Kidney (tissue), 14 donors: Measurements from ENCODE around the gene PNMT. TPM values are rescaled to one million over a fixed set of nuclear protein-coding genes. Genes with fewer than 3 reads are reported as not detected.

Experiments used
- DNase-seq, 5 donors: peaks; one replicate each; pipeline ENCODE4 v3.0.0-alpha.2; 2013 to 2020
- FAIRE-seq: peaks from 2 replicates; lab custom pipeline; 2012; peaks lifted over from hg19 to GRCh38; lab: Jason Lieb, UNC
- H3K27ac ChIP-seq, 2 donors: one replicate each; pipeline ENCODE4 v1.7.0; 2013; ENCODE audit warnings: low read depth in 2 of 2, low read length in 2 of 2, inconsistent platforms in 1 of 2
- H3K27me3 ChIP-seq: one replicate; pipeline ENCODE4 v1.7.1; 2013; ENCODE audit warnings: low read length, inconsistent platforms; ENCODE audit not compliant: control insufficient read depth, insufficient read depth
- H3K36me3 ChIP-seq, 3 donors: one replicate each; pipeline versions ENCODE4 v1.7.0 to v1.7.1; 2013; ENCODE audit warnings: low read length in 3 of 3, control low read depth in 1 of 3, inconsistent platforms in 1 of 3; ENCODE audit not compliant: insufficient read depth in 3 of 3, control insufficient read depth in 2 of 3
- H3K4me1 ChIP-seq, 3 donors: one replicate each; pipeline versions ENCODE4 v1.7.0 to v1.7.1; 2013; ENCODE audit warnings: low read length in 3 of 3, inconsistent platforms in 1 of 3, low read depth in 1 of 3; ENCODE audit not compliant: control insufficient read depth in 2 of 3, insufficient read depth in 2 of 3
- H3K4me3 ChIP-seq, 3 donors: one replicate each; pipeline versions ENCODE4 v1.7.0 to v1.8.1; 2013; ENCODE audit warnings: low read length in 3 of 3, control low read depth in 1 of 3, inconsistent platforms in 1 of 3
- H3K9ac ChIP-seq, 3 donors: one replicate each; pipeline versions ENCODE4 v1.7.0 to v1.7.1; 2013; ENCODE audit warnings: low read length in 3 of 3, control low read depth in 1 of 3, inconsistent platforms in 1 of 3
- H3K9me3 ChIP-seq, 3 donors: one replicate each; pipeline versions ENCODE4 v1.7.0 to v1.7.1; 2013; ENCODE audit warnings: low read length in 3 of 3, control low read depth in 1 of 3, inconsistent platforms in 1 of 3; ENCODE audit not compliant: control insufficient read depth in 2 of 3, insufficient read depth in 1 of 3
- intact Hi-C: fragments of 100-400 bp; cut with DNase I; formaldehyde crosslinking; loops from one replicate; pipeline ENCODE4 v1.11.1; 2022
- polyA plus RNA-seq: library from polyadenylated mRNA; stranded (reverse); fragments of 350-450 nt; fragmentation: Illumina TruSeq; extraction: RNeasy Lipid Tissue Mini Kit (QIAGEN cat#74804); gene quantifications from one replicate; pipeline ENCODE4 v1.2.3, GENCODE V29; 2014; ENCODE audit warnings: low read depth, low replicate concordance; ENCODE audit not compliant: insufficient read depth
- total RNA-seq: library from RNA; stranded (reverse); fragmentation: NEBNext Ultra II Directional; extraction: Animal tissue kit (Norgen Biotek cat#: 25700); gene quantifications from one replicate; pipeline ENCODE4 v1.2.1, GENCODE V29; 2021
- TF ChIP-seq, protein P1 (sequence below): IDR thresholded peaks from 3 replicates; pipeline ENCODE4 v1.5.1; 2012; ENCODE audit warnings: mild to moderate bottlenecking, moderate library complexity, borderline replicate concordance; ENCODE audit not compliant: insufficient read depth; ENCODE audit errors: extremely low read depth
- donor health status: control.
- donor health status: control.
- donor health status: control.
- donor health status: control.
- donor health status: control.
- donor health status: DM: yes; HTN: yes; CAD: no.
- donor health status: Normal renal cell carcinoma (clear cell type).

Gene PNMT
- total and polyA plus RNA-seq, 2 donors from 2014 or later: 2.0 to 8.2 TPM

DNA sequence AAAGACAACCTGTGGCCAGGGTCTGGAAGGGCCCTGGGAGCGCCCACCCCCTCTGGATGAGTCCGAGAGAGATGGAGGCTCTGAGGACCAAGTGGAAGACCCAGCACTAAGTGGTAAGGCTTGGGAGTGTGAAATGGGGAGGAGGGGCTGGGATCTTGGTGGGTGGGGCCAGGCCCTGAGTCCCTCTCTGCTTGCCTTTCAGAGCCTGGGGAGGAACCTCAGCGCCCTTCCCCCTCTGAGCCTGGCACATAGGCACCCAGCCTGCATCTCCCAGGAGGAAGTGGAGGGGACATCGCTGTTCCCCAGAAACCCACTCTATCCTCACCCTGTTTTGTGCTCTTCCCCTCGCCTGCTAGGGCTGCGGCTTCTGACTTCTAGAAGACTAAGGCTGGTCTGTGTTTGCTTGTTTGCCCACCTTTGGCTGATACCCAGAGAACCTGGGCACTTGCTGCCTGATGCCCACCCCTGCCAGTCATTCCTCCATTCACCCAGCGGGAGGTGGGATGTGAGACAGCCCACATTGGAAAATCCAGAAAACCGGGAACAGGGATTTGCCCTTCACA, 32.6 kb upstream of the PNMT start:
- no peaks in the 10 kb centered on the region for H3K9me3 ChIP-seq
- peaks cover 2 to 30% (median 15%) of the 10 kb centered on the region in 3 donors for H3K4me1 ChIP-seq
- H3K36me3 ChIP-seq: no peaks in the 10 kb centered on the region
- no peak overlapping the region for H3K27ac ChIP-seq
- FAIRE-seq (no peak), DNase-seq (no peak)
- intact Hi-C loops: no loop called here
- H3K27me3 ChIP-seq: no peaks in the 10 kb centered on the region
- TF ChIP-seq, protein P1, sequence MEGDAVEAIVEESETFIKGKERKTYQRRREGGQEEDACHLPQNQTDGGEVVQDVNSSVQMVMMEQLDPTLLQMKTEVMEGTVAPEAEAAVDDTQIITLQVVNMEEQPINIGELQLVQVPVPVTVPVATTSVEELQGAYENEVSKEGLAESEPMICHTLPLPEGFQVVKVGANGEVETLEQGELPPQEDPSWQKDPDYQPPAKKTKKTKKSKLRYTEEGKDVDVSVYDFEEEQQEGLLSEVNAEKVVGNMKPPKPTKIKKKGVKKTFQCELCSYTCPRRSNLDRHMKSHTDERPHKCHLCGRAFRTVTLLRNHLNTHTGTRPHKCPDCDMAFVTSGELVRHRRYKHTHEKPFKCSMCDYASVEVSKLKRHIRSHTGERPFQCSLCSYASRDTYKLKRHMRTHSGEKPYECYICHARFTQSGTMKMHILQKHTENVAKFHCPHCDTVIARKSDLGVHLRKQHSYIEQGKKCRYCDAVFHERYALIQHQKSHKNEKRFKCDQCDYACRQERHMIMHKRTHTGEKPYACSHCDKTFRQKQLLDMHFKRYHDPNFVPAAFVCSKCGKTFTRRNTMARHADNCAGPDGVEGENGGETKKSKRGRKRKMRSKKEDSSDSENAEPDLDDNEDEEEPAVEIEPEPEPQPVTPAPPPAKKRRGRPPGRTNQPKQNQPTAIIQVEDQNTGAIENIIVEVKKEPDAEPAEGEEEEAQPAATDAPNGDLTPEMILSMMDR: no peak
- H3K9ac ChIP-seq: peak overlapping the region in 1 of 3 donors; percentile 99
- H3K4me3 ChIP-seq: no peak overlapping the region

GRCh38 chr17:39636587-39636926, 31.7 kb upstream of the PNMT start:
- Histone ChIP-seq H3K9me3 (no peaks in the 10 kb centered on the region), H3K27me3 (no peaks in the 10 kb centered on the region), H3K4me3 (peak overlapping the region; percentile 78 to 99 (median 85)), H3K4me1 (peaks cover 2 to 33% (median 15%) of the 10 kb centered on the region in 3 donors), H3K27ac (peak overlapping the region; percentile 83 to 88), H3K36me3 (no peaks in the 10 kb centered on the region), H3K9ac (peak overlapping the region; percentile 39 to 99 (median 79))
- intact Hi-C loops: no loop called here
- TF ChIP-seq, protein P1: no peak
- FAIRE-seq: no peak
- no peak for DNase-seq

- peak; percentile 93 to 98 (median 95) for DNase-seq
- Histone ChIP-seq H3K36me3 (no peaks in the 10 kb centered on the region), H3K9me3 (no peaks in the 10 kb centered on the region), H3K27ac (peak within 1 kb of the TSS; percentile 85 to 88), H3K4me1 (peaks cover 2 to 33% (median 15%) of the 10 kb centered on the region in 3 donors), H3K9ac (peak within 1 kb of the TSS; percentile 71 to 99 (median 79)), H3K27me3 (no peaks in the 10 kb centered on the region), H3K4me3 (peak within 1 kb of the TSS; percentile 85 to 99 (median 91))
- TF ChIP-seq, protein P1: no peak
- intact Hi-C loops: no loop called here
- FAIRE-seq: no peak
Observed at GRCh38 chr17:39636927-39637736, 31.1 kb upstream of the PNMT start, which contains the start of gene STARD3. TSS of gene STARD3 (plus strand) at chr17:39637144. CDS start at chr17:39653532, 16,388 bp downstream.
